Stimulated activated naive CD4-positive, alpha-beta T cell (primary cell): Measurements from ENCODE around the gene STXBP2.

ENCODE experiments used
- DNase-seq, 6 experiments: peaks; one replicate each; lab custom pipeline; 2025; lab: John Stamatoyannopoulos, UW

STXBP2 gene

GRCh38 chr19:7612282-7613274, 24.3 kb upstream of the STXBP2 start:
- no peak for DNase-seq

GRCh38 chr19:7614859-7615741, 21.8 kb upstream of the STXBP2 start:
- DNase-seq: no peak

DNA sequence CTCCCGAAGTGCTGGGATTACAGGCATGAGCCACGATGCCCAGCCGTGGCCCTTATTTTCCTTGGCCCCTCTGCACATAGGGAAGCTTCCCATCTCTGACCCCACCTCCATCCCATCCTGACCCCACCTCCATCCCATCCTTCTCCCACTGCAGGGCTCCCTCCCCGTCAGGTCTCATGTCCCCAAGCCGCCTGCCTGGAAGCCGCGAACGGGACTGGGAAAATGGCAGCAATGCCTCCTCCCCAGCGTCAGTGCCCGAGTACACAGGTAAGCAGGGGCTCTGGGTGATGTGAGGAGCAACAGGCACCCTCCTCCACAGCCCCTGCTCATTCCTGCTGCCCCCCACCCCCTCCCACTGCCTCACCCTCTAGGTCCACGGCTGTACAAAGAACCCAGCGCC, 19.7 kb upstream of the STXBP2 start:
- DNase-seq: no peak

- no peak for DNase-seq
Observed at GRCh38 chr19:7617735-7618134, 19.2 kb upstream of the STXBP2 start.

- no peak for DNase-seq
Observed at GRCh38 chr19:7618348-7618747, 18.6 kb upstream of the STXBP2 start.

DNA sequence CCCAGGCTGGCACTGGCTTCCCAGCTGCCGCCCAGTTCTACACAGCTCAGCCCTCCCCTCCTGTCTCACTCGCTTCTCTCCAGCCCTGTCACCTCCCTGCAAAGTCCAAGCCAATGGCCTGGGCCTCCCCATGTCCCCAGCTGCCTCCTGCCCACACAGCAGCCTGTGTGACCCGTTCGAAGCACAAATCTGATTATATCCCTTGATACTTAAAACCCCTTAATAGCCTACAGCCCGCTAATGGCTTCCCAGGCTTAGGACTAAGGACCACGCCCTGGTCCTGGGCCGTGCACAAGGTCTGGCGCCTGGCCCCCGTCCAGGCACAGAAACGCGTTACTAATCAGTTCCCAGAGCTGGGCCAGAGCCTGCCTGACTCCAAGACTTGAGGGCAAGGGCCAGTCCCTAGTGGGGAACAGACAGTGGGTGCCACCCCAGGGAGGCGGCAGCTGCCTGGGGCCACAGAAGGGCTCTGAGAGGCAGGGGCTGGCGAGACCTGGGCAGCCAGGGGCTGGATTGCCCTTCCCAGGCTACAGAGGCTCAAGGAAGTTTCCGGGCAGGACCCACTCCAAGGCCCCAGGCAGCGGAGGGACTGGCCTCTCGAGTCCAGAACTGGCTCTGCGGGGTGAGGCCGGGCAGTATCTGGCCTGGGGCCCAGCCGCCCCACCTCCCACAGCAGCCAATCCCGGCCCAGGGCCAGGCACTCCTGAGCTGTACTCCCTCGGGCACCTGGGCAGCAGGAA, 18.0 kb upstream of the STXBP2 start:
- no peak for DNase-seq

DNA sequence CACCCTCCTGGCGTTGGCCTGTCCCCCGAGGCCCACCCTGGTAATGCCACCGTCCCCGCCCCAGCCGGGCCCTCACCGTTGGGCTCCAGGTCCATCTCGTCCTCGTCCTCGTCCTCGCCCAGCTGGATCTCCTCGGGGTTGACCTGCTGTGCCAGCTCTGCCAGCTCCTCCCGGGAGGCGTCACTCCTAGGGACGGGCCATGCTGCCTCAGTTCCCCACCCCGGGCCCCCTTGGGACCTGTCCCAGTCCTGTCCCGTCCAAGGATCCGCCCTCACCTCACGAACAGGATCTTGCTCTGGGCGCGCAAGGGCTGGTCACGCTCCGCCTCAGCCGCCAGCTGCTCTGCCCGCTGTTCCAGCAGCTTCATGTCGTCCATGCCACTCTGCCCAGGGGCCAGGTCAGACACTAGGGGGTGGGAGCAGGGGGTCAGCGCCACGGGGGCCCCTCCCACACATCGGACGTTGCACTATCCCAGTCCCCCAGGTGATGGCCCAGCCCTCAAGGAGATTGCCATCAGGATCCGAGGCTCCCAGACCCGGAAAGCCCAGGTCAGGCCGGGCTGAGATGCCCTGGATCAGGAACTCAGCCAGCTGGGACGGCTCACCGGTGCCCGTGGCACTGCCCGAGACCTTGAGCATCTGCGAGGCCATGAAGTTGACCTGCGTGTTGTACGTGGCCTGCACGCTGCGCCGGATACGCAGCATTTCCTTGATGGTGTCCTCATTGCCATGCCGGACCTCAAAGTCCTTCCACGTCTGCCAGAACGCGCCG, 17.1 kb upstream of the STXBP2 start:
- DNase-seq: no peak

- DNase-seq: no peak
Observed at GRCh38 chr19:7620442-7621412, 16.2 kb upstream of the STXBP2 start.

DNA sequence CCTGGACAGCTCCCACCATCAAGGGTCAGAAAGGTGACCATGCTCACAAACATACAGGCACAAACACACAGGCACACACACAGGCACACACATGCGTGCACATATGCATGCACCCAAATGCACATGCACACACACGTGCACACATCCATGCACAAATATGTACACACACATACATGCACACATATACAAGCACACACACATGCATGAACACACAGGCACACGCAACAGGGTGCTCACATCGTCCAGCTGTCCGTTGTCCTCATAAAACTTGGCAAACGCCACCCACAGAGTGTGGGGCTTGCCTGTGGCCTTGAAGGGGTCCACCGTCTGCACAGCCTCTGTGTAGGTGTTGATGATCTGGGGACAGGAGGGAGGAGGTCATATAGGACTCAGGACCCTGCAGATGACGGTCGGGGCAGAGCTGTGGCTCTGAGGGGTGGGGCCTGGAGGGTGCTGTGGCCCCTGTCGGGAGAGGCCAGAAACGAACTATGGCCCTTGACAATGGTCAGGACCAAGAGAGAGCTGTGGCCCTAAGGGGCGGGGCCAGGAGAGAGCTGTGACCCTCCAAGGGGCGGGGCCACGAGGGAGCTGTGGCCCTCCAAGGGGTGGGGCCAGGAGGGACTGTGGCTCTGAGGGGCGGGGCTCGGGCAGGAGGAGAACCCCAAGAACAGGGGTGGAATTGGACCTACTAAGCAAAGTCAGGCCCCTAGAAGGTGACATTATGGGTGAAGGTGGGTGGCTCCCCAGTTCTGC, 13.8 kb upstream of the STXBP2 start:
- DNase-seq: no peak

- no peak for DNase-seq
Observed at GRCh38 chr19:7623725-7624603, 12.9 kb upstream of the STXBP2 start.

DNA sequence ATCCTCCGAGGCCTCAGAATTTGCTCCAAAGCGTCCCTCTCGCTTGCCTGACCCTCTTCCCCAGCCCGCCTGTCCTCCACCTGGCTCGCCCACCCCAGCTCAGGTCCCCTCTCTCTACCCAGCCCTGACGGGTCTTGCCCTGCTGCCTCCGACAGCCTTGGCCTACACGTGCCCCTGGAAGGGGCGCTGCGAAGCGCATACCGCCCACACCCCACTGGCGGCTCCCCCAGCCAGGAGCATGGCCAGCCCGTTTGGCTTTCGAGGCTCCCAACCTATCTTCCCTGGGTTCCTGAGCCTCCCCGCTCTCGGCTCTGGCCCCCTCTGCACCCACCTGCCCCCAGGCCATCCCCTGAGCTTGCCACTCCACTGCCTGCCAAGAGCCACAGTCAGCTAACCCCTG, 12.1 kb upstream of the STXBP2 start:
- no peak for DNase-seq

DNA sequence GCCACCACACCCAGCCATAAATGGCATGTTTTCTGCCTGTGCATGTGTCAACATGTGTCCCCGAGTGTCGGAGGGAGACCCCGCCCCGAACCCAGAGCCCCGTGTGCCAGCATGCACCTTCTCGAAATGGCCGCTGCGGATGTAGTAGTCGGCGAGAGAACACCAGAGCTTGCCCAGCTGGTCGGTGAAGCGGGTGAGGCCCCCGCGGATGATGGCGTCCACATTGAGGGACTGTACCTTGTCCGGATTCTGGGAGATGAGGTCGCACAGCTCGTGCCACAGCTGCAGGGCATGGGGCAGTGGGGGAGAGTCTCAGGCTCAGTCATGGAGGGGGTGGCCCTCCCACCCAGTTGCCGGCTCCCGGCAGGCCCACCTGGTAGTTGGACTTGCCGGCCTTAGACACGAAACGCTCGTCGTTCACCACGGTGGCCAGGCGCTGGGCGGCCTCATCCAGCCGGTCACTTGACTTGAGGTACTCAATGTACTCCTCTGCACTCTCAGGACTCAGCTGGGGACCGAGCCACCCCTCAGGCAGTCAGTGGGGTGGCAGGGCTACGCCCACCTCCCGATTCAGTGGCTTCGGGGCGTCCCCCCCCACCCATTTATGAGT, 11.0 kb upstream of the STXBP2 start:
- no peak for DNase-seq

DNA sequence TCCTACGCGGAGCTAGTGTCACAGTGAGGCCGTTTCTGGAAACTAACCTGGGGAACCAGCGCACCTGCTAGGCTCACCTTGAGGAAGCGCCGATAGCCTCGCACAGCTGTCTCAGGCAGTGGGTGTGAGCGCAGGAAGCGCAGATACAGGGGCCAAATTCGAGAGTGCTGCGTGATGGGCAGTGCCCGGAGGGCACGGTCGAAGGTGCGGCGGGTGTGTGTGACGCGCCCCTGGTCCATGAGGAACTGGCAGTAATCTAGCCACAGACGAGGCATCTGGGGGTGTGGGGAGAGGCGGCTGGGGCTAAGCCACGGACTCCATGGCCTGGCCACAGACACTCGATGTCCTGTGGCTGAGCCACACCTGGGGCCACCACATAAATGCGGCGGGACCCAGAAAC, 9.7 kb upstream of the STXBP2 start:
- no peak for DNase-seq

GRCh38 chr19:7628589-7629311, 8.2 kb upstream of the STXBP2 start:
- DNase-seq: peak in 1 of 6 experiments; percentile 39

- peak; percentile 85 to 97 (median 95) for DNase-seq
Observed at GRCh38 chr19:7629347-7630054, 7.4 kb upstream of the STXBP2 start, which contains the start of the genes PET100 and XAB2. TSS of gene PET100 (plus strand) at chr19:7629793. CDS start at chr19:7629834, 41 bp downstream. TSS of gene XAB2 (minus strand) at chr19:7629545. CDS start at chr19:7629527, 18 bp downstream.

GRCh38 chr19:7631577-7631976, 5.3 kb upstream of the STXBP2 start:
- DNase-seq: no peak
